ENCODE measurements around the gene SPINDOC.

DNA sequence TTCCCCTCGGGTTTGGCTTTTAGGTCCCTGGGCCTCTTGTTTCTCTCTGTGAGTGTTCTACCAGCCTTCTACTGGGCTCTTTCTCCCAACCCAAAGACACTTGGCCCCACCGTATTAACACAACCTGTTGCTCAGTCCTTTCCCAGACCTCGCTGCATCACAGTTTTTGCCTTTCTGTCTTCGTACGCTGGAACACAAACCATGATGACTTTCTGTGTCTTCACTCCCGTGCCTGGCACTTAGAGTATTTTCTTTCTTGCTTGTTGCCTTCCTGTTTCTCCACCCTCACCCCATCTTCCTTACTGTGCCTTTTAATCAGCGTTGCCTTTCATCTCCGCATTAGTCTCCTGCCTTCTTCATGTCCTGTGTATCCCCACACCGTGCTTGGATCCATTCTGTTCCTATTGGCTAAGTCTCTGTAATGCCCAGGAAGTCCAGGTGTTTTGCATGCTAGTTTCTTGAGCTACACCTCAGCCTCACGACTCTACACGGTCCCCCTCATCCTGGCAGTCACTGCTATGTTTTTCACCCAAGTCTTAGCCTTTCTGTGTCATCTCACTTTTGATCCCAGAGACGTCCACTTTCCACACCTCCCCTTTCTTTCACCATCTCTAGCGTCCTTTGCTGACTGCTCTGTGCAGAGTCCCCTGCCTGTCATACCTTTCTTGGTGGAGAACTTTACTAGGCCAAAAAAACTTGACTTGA lies 27.3 kb downstream of the SPINDOC start:
- TF ChIP-seq GATA3 (IDR thresholded peaks at IDR 0.05; ENCODE audit: low read depth, low read length), result no peak
- TF ChIP-seq GATA2 (IDR thresholded peaks at IDR 0.05; ENCODE audit: low read depth, low read length), result no peak
